Measurements from ENCODE around the gene ELOVL5. TPM values are rescaled to one million over a fixed set of nuclear protein-coding genes. Genes with fewer than 3 reads are reported as not detected.

Gene ELOVL5
- total RNA-seq, 4 donors from 2014 or later, result 125 to 251 (median 186) TPM

DNA sequence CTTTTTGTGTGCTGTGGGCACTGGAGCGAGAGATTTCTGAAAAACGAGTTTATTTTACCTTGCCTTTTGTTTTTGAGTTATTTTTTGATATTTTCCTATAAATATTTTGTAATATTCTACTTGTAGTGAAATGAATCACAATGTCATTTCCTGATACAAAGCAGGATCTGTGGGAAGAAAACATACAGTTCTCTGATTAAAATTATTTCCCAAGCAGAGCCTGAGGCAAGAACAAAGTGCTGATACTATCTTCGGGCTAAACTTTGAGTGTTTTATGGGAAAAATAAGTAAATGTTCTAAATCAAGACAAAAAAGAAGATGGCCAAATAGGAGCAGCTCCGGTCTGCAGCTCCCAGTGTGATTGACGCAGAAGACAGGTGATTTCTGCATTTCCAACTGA lies 33.7 kb upstream of the ELOVL5 start:
- DNase-seq (ENCODE audit: low spot score), result no peak
- no peak for ATAC-seq (ENCODE audit: low FRiP score)
- TF ChIP-seq, protein P1, sequence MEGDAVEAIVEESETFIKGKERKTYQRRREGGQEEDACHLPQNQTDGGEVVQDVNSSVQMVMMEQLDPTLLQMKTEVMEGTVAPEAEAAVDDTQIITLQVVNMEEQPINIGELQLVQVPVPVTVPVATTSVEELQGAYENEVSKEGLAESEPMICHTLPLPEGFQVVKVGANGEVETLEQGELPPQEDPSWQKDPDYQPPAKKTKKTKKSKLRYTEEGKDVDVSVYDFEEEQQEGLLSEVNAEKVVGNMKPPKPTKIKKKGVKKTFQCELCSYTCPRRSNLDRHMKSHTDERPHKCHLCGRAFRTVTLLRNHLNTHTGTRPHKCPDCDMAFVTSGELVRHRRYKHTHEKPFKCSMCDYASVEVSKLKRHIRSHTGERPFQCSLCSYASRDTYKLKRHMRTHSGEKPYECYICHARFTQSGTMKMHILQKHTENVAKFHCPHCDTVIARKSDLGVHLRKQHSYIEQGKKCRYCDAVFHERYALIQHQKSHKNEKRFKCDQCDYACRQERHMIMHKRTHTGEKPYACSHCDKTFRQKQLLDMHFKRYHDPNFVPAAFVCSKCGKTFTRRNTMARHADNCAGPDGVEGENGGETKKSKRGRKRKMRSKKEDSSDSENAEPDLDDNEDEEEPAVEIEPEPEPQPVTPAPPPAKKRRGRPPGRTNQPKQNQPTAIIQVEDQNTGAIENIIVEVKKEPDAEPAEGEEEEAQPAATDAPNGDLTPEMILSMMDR (IDR thresholded peaks at IDR 0.05), result no peak

DNA sequence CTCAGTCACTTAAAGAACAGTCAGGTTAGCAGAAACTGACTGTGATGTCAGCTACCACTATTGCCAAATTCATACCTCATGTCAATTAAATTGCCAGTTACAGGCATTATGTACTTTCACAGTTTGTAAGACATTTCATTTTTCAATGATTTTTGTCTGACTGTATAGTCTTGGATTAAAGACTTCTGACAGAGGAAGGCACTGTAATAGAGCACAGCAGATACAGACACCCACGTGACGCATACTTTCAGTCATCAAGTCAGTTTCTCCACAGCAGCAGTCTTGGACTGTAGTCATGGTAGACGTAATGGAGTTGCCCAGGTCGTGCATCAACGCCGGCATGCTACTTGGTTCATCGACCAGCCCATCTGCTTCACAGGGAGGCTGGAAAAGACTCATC lies 29.5 kb upstream of the ELOVL5 start:
- TF ChIP-seq, protein P1 (IDR thresholded peaks at IDR 0.05), result no peak
- DNase-seq (ENCODE audit: low spot score) (no peak), ATAC-seq (ENCODE audit: low FRiP score) (peak; percentile 53)

DNA sequence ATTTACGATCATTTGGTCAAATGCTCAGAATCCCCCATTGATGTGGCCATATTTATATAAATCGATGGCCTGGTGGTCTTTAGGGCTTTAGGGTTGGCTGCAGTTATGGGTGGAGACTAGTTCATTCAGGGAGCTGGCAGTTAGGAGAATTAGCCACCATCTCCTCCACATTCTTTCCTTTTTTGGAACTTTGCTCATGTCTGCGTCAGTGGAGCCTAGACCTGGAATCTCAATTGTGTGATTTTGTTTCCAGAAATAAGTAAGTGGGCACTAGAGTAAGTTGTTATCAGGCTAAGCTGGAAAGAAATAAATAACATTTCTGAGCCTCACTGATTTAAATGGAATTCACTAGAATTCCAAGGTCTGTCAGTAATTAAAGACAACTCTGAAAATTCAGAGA lies 29.0 kb upstream of the ELOVL5 start:
- ATAC-seq (ENCODE audit: low FRiP score), result peak; percentile 7
- no peak for DNase-seq (ENCODE audit: low spot score)

DNA sequence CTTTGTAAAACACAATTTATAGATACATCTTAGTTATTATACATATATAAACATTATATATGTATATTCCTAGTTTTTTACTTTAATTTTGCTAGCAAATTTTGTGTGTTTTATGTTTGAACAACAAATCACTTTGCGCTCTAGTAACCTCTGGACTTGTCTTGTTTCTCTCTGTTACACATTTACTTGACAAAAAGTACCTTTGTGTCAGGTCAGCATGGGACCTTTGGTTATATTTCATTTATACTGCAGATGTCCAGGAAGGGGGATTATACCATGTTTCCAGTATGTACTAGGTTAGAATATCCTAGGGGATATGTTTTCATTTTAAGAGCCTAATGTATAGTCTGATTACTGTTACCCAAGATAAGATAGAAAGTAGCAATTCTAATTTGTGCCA lies 28.5 kb upstream of the ELOVL5 start:
- no peak for ATAC-seq (ENCODE audit: low FRiP score)
- TF ChIP-seq, protein P1 (IDR thresholded peaks at IDR 0.05), result no peak
- DNase-seq (ENCODE audit: low spot score), result no peak

More for the DNA sequence above, 29.0 kb upstream of the ELOVL5 start:
- TF ChIP-seq, protein P1 (IDR thresholded peaks at IDR 0.05), result no peak

DNA sequence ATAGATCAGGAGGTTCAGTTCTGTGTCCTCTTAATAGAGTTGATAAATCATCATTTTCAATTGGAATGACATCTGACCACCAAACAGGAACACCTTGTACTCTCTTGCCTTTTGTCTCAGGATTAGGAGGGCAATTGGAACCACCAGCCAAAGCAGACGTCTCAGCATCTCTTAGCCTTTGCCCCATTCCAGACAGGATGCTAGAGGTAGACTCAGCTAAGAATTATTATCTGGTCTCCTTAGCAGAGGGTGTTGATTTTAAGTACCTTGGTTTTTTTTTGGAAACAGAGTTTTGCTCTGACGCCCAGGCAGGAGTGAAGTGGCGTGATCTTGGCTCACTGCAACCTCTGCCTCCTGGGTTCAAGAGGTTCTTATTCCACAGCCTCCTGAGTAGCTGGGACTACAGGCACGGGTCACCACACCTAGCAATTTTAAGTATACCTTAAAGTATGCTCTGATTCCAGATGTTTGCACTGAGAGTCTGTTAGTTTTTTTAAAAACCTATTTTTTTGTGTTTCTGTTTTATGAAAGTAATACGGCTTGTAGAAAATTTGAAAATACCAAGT lies 28.0 kb upstream of the ELOVL5 start:
- TF ChIP-seq, protein P1 (IDR thresholded peaks at IDR 0.05), result no peak
- ATAC-seq (ENCODE audit: low FRiP score), result no peak
- no peak for DNase-seq (ENCODE audit: low spot score)

DNA sequence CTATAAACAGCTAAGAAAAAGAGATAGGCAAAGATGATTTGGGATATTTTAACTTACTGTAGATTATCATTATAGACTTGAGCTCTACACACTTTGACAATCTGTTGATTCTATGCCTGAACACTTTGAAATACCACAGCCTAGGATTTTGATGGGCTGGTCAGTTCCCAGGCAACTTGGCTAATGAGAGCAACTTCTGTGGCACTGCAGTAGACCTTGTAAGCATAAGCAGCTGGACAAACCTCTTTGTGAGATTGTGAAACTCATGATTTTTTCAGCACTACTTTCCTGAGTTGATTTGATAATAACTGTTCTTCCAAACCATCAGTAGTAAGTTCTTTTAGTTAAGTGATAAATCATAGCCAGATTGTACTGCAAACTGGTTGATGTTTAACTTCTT lies 27.1 kb upstream of the ELOVL5 start:
- TF ChIP-seq, protein P1 (IDR thresholded peaks at IDR 0.05), result no peak
- no peak for DNase-seq (ENCODE audit: low spot score)
- peak; percentile 47 for ATAC-seq (ENCODE audit: low FRiP score)

DNA sequence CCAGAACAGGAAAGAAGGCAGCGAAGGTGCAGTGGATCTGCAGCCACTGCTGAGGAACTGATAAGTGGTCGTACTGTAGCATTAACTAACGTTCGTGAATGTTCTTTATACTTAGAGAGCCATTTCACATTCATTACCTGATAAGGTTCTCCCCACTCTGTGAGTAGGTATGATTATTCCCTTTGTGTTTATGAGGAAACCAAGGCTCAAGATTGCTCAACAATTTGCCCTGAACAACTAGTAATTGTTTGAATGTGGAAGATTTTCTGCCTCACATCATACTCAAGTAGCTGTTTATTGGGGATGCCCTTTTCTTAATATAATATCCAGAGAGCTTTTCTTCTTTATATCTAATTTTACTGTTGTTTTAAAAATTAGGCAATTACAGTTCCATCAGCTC lies 24.9 kb upstream of the ELOVL5 start:
- no peak for DNase-seq (ENCODE audit: low spot score)
- TF ChIP-seq, protein P1 (IDR thresholded peaks at IDR 0.05), result no peak
- ATAC-seq (ENCODE audit: low FRiP score), result no peak

Data from omental fat pad (tissue), 4 donors.